GM18909 (cell line): ENCODE data around the gene PRDM5.

ENCODE experiments used
- ATAC-seq: cut with Tn5 transposase; IDR thresholded peaks from one replicate; pipeline ENCODE4 v1.9.1; 2021; ENCODE audit warnings: mild to moderate bottlenecking; ENCODE audit not compliant: unreplicated experiment, poor library complexity

Gene PRDM5

DNA sequence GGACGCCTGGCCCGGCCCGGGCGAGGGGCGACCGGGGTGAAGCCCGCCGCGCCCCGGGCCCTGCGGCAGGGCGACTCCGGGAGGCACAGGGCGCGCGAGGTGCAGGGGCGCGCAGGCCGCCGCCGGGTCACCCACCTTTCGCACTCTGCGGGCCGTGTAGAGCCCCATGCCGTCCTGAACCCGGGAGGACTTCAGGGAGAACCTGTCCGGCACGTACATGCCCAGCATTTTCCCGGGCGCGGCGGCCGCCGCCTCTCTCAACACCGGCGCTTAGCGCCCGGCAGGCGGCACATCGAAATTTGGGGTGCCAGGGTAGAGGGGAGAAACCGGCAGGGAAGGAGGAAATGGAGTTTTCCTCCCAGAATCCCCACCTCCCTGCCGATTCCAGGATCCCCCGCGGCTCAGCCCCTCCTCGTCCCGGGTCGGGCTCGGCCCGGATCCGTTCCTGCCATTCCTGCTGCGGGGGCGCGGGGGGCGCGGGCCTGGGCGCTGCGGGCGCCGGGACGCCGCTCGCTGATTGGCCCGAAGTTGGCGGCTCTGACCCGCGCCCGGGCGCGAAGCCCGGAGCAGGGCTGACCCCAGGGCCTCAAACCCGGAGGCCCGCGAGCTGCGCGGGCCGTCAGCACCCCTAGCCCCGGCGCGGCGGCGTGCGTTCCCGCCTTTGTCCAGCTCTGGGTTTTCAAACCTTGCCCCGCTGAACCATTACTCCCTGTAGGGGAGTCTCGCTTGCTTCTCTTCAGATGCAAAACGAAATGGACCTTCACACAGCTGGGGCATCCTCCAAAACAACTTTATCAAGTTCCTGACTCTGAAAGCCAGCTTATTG is at the start of gene PRDM5:
Gene PRDM5, minus strand, starts transcription at position 346 of the 826 bp plus-strand sequence. Its CDS starts 118 bp downstream, at position 228.
- ATAC-seq = no peak

GRCh38 chr4:120971884-120972283 is 49.4 kb upstream of the PRDM5 start:
- ATAC-seq = no peak

GRCh38 chr4:120965938-120966337 is 43.4 kb upstream of the PRDM5 start:
- no peak for ATAC-seq

DNA sequence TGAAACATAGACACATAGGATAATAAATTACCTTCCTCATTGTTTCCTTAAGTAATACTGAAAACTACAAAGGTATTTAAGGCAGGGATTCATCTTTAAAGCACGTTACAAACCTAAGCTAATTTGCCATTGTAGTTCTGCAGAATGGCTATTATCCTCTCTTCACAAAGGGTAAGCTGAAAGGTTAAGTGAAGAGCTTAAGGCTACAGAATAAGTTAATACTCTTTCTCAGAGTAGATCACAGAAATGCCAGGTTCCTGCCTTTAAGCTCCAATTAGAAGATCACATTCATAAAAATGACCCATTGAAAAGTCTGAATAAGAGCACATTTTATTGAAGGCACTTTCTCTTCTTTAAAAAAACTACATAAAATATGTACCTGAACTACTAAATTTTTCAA is 42.1 kb upstream of the PRDM5 start:
- no peak for ATAC-seq

GRCh38 chr4:120963449-120963848 is 40.9 kb upstream of the PRDM5 start:
- no peak for ATAC-seq

DNA sequence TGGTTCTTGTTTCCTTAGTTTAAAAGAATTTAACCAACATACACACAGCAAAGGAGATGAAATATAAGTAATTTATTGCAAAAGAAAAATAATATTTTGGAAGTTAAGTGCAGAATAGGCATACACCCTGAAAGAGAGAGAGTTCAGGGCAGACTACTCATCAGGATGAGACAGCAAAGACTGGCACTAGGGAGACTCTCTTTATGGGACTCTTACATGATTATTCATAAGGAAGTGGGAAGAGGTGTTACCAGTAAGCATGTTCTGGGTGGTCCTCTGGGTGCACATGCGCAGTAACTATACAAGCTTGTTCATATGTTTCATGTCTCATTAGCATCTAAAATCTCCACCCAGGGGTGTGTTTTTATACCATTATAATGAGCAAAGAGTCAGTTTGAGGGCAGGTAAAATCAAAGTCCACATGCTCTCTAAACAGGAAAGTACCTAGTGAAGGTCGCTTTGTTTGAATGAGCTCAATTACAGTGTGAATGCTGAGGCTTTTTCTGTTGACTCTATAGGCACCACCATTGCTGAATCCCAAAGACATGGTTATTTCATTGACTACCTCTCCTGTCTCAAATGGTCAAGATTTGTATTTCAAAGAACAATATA is 38.2 kb upstream of the PRDM5 start:
- no peak for ATAC-seq

- ATAC-seq = no peak
Observed at GRCh38 chr4:120948382-120948781, 25.9 kb upstream of the PRDM5 start.

- no peak for ATAC-seq
Observed at GRCh38 chr4:120942776-120943175, 20.2 kb upstream of the PRDM5 start.

GRCh38 chr4:120940547-120940946 is 18.0 kb upstream of the PRDM5 start:
- no peak for ATAC-seq

DNA sequence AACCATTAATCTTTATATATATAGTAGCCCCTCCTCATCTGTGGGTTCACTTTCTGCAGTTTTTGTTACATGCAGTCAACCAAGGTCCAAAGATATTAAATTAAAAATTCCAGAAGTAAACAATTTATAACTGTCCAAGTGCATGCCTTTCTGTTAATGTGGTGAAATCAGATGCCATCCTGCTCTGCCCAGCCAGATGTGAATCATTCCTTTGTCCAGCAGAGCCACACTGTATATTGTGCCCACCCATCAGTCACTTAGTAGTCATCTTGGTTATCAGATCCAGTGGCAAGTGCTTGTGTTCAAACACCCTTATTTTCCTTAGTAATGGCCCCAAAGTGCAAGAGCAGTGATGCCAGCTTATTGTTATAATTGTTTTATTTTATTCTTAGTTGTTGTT is 17.2 kb upstream of the PRDM5 start:
- ATAC-seq = no peak

DNA sequence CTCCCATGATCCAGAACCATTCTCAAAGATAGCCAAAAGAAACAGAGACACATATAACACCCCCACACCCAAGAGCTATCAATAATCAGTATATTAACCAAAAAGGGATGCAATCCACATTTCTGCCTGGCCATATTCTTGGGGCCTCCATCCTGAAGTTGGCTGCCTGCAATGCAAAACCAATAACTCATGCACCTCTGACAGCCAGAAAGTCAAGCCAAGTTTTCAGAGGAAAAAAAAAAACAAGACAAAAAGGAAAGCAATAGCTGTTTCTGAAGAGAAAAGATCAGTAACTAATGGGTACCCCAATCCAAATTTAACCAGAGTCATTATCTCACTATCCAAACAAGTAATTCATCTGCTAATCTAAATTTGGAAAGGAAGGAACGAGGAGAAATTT is 7.3 kb upstream of the PRDM5 start:
- ATAC-seq = no peak

- no peak for ATAC-seq
Observed at GRCh38 chr4:120927801-120928409, 5.4 kb upstream of the PRDM5 start.

- no peak for ATAC-seq
Observed at GRCh38 chr4:120926358-120927025, 4.0 kb upstream of the PRDM5 start.

DNA sequence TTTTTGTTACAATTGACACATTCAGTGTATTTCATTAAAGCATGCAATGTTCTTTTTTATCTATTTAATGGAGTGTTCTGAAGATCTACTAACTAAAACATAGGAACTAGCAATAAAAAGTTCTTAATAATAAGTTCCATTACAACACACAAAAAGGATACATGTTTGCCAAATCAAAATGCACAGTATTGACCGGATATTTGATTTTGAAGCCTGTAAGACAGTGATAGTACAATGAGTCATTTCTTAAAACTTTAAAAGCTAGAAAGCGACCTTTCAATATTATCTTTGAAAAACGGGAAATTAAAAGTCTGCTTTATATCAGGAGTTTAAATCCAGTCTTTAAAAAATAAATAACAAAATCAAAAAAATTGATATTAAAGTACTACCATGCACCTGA is 2.4 kb upstream of the PRDM5 start:
- ATAC-seq = no peak

DNA sequence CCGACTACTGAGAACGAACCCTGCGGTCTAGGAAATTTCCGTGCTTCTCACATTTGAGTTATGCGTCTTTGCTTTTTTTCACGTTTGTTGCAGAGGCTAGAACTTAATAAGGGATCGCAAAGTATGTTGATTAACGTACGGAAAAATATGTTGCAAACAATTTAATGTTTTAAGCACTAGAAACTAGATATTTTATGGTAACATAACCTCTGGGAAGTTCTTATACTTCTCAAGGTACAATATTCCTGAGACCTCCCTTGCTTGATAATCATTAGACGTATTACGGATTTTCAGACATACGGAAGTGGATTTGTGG is 639 bp upstream of the PRDM5 start:
- no peak for ATAC-seq

DNA sequence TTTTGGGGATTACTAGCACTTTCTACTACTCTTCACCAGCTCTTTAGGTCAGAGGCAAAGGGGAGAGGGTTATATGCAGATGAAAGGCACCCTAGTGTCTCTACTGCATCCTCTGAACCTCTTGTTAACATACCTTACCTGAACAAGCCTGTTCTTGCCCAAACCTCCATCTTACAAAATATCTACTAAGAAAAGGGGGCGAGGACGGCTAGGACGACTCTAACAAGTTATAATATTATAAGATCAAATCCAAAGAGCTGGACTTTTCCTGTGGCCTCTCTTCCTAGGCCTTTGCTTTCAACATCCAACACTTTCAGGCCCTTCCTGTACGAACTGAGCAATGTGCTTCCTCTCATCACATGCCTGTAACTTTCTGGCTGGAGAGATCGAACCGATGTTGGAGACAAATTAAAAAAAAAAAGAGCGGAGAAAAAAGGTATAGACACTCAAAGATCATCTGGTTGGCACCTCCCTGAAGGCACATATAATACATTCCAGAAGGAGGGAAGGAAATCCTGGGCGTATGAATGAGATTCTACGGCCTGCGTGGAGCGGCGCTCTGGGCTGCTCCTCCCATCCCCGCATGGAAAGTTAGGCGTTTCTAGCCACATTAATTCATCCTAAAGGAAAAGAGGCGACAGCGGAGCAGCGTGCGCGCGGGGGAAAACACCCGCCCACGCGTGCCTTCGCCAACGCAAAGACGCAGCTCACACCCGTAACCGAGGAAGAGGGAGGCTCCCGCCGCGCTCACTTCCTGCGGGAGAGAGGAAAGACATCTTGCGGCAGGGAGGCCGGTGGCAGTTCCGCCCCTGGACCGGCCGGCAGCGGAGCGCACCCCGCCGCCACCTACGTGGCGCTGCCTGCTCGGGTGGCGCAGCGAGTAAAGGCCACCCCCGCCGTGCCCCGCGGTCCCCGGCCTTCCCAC is 808 bp downstream of the PRDM5 start:
- ATAC-seq = no peak

DNA sequence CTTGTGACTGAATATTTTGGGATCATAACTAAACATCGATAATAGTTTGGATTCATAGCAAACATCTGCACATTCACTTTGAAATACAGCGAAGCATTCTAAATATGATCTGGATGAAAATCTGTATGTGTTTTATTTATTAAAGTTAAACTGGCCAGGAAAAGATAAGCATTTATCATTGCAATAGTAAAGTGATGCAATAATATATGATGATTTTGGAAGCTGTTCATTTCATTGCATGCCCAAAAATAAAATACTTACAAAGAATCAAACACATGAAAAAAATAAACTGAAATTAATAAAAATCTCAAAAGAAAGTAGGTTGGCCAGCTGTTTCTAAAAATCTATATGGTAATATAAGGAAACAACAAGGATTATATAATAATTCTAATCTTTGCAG is 1.9 kb downstream of the PRDM5 start:
- no peak for ATAC-seq

GRCh38 chr4:120919358-120919757 is 3.2 kb downstream of the PRDM5 start:
- no peak for ATAC-seq

DNA sequence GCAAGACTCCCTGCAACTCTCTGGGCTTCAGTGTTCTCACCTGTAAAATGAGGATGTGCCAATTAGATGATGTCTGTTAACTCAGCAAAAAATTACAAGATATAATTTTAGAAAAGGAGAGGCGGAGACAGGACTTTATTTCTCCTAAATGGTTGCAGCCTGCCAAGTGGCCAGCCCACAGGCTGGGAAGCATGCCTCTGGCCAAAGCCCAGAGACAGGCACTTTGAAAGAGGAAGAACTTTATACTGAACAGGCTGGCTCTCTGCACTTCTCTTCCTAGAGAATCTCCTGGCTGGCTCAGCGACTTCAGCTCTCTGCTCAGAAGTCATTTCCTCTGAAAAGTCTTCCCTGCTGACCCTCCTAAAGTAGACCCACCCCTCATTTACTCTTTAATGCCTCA is 3.7 kb downstream of the PRDM5 start:
- ATAC-seq = no peak

- no peak for ATAC-seq
Observed at GRCh38 chr4:120918092-120918491, 4.4 kb downstream of the PRDM5 start.
